Loucy (cell line): Measurements from ENCODE around the gene FARP1.

Experiments used
- CTCF ChIP-seq: fragments of 200-600 bp; sonication (generic); conservative IDR thresholded peaks from 2 replicates; pipeline ENCODE4 v1.5.1; 2014; ENCODE audit warnings: mild to moderate bottlenecking, antibody characterized with exemption, low read length
- EZH2phosphoT487 ChIP-seq: fragments of 200-600 bp; IDR thresholded peaks from 2 replicates; pipeline ENCODE4 v1.6.1; 2018; ENCODE audit warnings: antibody characterized with exemption, mild to moderate bottlenecking, moderate library complexity, borderline replicate concordance

- TF ChIP-seq CTCF (no peak), EZH2phosphoT487 (no peak)
These were observed 168.3 kb downstream of the FARP1 start for GRCh38 chr13:98311200-98311548.
